GM12878 (cell line): ENCODE data around the gene CETN2. TPM values are rescaled to one million over a fixed set of nuclear protein-coding genes. Genes with fewer than 3 reads are reported as not detected.

Experiments used
- FOXK2 ChIP-seq: fragments of 450-650 bp; IDR thresholded peaks from 2 replicates; pipeline ENCODE4 v1.6.1; 2017; ENCODE audit warnings: mild to moderate bottlenecking, moderate library complexity
- GATAD2B ChIP-seq: fragments of 450-650 bp; conservative IDR thresholded peaks from 2 replicates; pipeline ENCODE4 v1.6.1; 2017; ENCODE audit warnings: low read depth, mild to moderate bottlenecking, moderate library complexity
- polyA plus RNA-seq, 11 experiments: library from polyadenylated mRNA; depleted of rRNA in 4 of 11; unstranded in 6 of 11; stranded (reverse) in 5 of 11; fragments of >200 nt; fragmentation: Nextera tagmentation in 4 of 11; fragmentation: Illumina TruSeq in 1 of 11; extraction: Ambion mirVana in 4 of 11; extraction: Trizol in 1 of 11; gene quantifications; 1 replicate in 1 of 11; 2 replicates in 10 of 11; pipeline versions ENCODE4 v1.2.1 to v1.2.3, GENCODE V29; 2011 to 2016; ENCODE audit warnings: inconsistent platforms in 2 of 11, missing spikeins in 2 of 11, low read depth in 1 of 11
- total RNA-seq, 4 experiments: library from RNA; depleted of rRNA in 3 of 4; stranded (reverse); fragments of >200 nt in 3 of 4; fragmentation: Illumina TruSeq in 1 of 4; extraction: Trizol in 1 of 4; gene quantifications; 2 replicates each; pipeline versions ENCODE4 v1.2.1 to v1.2.3, GENCODE V29; 2013 to 2021
- TF ChIP-seq, protein P1 (sequence below): fragments of 450-650 bp; IDR thresholded peaks from 2 replicates; pipeline ENCODE4 v1.6.1; 2016; ENCODE audit warnings: mild to moderate bottlenecking, moderate library complexity, borderline replicate concordance
- TF ChIP-seq, protein P2 (sequence below): fragments of 450-650 bp; IDR thresholded peaks from 2 replicates; pipeline ENCODE4 v1.6.1; 2017; ENCODE audit warnings: mild to moderate bottlenecking, low read depth, inconsistent platforms; ENCODE audit not compliant: poor library complexity, severe bottlenecking
- TF ChIP-seq, protein P3 (sequence below): IDR thresholded peaks from 2 replicates; pipeline ENCODE4 v1.6.1; 2011; ENCODE audit warnings: low read depth, mild to moderate bottlenecking, low read length, moderate library complexity, borderline replicate concordance; ENCODE audit errors: extremely low read depth

Gene CETN2
- total and polyA plus RNA-seq, 10 of the 15 experiments (the other 5 are each of a cell fraction or from before 2014, with no cell fraction given), result 12.0 to 30.3 (median 20.0) TPM

DNA sequence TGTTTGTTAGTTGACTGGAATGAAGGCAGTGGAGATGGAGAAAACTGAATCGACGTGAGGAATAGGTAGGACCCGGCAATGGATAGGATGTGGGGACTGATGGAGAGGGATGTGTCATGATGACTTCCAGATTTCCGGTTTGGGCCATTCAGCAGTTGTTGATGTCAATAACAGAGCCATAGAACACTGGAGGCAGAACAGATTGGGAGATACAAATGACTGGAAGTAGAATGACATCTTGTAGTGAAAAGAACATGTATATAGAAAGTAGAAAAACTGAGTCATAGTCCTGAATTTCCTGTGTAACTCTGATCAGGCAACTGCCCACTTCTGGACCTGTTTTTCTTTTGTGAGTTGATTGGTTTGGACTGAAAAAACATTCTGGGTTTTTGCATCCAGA, 24.5 kb downstream of the CETN2 start (continued):
- TF ChIP-seq, protein P1, sequence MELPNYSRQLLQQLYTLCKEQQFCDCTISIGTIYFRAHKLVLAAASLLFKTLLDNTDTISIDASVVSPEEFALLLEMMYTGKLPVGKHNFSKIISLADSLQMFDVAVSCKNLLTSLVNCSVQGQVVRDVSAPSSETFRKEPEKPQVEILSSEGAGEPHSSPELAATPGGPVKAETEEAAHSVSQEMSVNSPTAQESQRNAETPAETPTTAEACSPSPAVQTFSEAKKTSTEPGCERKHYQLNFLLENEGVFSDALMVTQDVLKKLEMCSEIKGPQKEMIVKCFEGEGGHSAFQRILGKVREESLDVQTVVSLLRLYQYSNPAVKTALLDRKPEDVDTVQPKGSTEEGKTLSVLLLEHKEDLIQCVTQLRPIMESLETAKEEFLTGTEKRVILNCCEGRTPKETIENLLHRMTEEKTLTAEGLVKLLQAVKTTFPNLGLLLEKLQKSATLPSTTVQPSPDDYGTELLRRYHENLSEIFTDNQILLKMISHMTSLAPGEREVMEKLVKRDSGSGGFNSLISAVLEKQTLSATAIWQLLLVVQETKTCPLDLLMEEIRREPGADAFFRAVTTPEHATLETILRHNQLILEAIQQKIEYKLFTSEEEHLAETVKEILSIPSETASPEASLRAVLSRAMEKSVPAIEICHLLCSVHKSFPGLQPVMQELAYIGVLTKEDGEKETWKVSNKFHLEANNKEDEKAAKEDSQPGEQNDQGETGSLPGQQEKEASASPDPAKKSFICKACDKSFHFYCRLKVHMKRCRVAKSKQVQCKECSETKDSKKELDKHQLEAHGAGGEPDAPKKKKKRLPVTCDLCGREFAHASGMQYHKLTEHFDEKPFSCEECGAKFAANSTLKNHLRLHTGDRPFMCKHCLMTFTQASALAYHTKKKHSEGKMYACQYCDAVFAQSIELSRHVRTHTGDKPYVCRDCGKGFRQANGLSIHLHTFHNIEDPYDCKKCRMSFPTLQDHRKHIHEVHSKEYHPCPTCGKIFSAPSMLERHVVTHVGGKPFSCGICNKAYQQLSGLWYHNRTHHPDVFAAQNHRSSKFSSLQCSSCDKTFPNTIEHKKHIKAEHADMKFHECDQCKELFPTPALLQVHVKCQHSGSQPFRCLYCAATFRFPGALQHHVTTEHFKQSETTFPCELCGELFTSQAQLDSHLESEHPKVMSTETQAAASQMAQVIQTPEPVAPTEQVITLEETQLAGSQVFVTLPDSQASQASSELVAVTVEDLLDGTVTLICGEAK, result no peak
- TF ChIP-seq GATAD2B (no peak), FOXK2 (no peak)
- TF ChIP-seq, protein P2, sequence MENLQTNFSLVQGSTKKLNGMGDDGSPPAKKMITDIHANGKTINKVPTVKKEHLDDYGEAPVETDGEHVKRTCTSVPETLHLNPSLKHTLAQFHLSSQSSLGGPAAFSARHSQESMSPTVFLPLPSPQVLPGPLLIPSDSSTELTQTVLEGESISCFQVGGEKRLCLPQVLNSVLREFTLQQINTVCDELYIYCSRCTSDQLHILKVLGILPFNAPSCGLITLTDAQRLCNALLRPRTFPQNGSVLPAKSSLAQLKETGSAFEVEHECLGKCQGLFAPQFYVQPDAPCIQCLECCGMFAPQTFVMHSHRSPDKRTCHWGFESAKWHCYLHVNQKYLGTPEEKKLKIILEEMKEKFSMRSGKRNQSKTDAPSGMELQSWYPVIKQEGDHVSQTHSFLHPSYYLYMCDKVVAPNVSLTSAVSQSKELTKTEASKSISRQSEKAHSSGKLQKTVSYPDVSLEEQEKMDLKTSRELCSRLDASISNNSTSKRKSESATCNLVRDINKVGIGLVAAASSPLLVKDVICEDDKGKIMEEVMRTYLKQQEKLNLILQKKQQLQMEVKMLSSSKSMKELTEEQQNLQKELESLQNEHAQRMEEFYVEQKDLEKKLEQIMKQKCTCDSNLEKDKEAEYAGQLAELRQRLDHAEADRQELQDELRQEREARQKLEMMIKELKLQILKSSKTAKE, result no peak
- TF ChIP-seq, protein P3, sequence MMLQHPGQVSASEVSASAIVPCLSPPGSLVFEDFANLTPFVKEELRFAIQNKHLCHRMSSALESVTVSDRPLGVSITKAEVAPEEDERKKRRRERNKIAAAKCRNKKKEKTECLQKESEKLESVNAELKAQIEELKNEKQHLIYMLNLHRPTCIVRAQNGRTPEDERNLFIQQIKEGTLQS, result no peak
